HG03457 (cell line): ENCODE measurements around the gene KLF4.

Experiments used
- ATAC-seq: cut with Tn5 transposase; IDR thresholded peaks from one replicate; pipeline ENCODE4 v1.9.1; 2021; ENCODE audit warnings: moderate number of reproducible peaks; ENCODE audit not compliant: unreplicated experiment

KLF4 gene

GRCh38 chr9:107455425-107456135, 34.0 kb downstream of the KLF4 start:
- ATAC-seq, result no peak

- ATAC-seq, result no peak
These were observed 36.1 kb downstream of the KLF4 start for GRCh38 chr9:107453479-107453878.

- ATAC-seq, result no peak
These were observed 41.7 kb downstream of the KLF4 start for GRCh38 chr9:107447834-107448233.

- no peak for ATAC-seq
These were observed 42.5 kb downstream of the KLF4 start for GRCh38 chr9:107447081-107447480.

GRCh38 chr9:107446491-107446890, 43.1 kb downstream of the KLF4 start:
- no peak for ATAC-seq

- no peak for ATAC-seq
These were observed 45.8 kb downstream of the KLF4 start for GRCh38 chr9:107443786-107444185.

- ATAC-seq, result no peak
These were observed 49.5 kb downstream of the KLF4 start for GRCh38 chr9:107439991-107440456.

GRCh38 chr9:107438211-107439031, 51.1 kb downstream of the KLF4 start:
- ATAC-seq, result no peak

- ATAC-seq, result no peak
These were observed 51.9 kb downstream of the KLF4 start for GRCh38 chr9:107437716-107438115.

GRCh38 chr9:107435415-107435814, 54.2 kb downstream of the KLF4 start:
- ATAC-seq, result no peak
